Activated CD8-positive, alpha-beta memory T cell treated with anti-CD3 and anti-CD28 coated beads for 36 hours (primary cell): ENCODE measurements around the gene NEDD4. TPM values are rescaled to one million over a fixed set of nuclear protein-coding genes. Genes with fewer than 3 reads are reported as not detected.
"Not testable (repeated sequence)": the region's sequence is repeated elsewhere in the genome, so short reads cannot be mapped to it uniquely, and the experiment has no call there.

Source experiments
- CTCF ChIA-PET: fragments of 350-600 bp; sonication (Branson Sonifier 250); formaldehyde crosslinking; loops from one replicate; lab custom pipeline; 2021; ENCODE audit warnings: antibody characterized with exemption; lab: Charles Lee
- POLR2A ChIA-PET: fragments of 350-600 bp; sonication (Branson Sonifier 250); formaldehyde crosslinking; loops from one replicate; lab custom pipeline; 2021; ENCODE audit warnings: antibody characterized with exemption; lab: Charles Lee
- total RNA-seq, 2 experiments: library from RNA; stranded (reverse); gene quantifications; one replicate each; pipeline ENCODE4 v1.2.3, GENCODE V29; 2021

Gene NEDD4
- total RNA-seq, result 10 to 100 TPM; 14.0 to 14.9 TPM

DNA sequence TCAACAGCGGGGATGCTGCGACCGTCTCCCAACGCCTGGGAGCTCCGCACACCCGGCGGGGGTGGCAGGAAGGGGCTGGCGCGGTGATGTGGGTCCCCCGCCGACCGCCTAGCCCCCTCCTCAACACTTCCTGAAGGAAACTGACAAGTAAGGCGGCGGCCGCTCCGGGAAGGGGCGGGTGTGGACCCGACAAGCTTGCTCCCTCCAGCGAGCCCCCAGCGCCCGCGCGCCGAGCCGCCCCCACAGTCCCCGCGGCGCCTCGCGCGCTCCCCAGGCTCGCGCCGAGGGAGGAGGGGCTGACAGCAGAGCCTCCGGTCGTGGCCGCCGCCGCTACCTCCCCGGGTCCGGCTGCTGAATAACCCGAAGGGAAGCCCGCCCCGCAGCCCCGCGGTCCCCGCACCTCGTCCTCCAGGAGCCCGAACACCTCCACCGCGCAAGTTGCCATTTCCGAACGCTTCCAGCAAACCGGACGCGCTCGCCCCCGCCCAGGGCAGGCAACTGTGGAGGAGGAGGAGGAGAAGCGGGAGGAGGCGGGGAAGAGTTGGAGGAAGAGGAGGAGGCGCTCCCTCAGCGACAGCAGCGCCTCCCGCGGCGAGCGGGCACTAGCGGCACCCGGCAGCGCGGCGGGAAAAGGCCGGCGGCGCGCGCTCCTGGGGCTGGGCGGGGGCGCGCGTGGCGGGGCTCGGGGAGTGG is at the start of gene NEDD4:
NEDD4 (minus strand) TSS at position 502 of the 693 bp plus-strand sequence; CDS start at position 445, 57 bp downstream.
- ChIA-PET POLR2A (no interaction called here), CTCF (interaction anchor here (1.9 kb wide), 1 partner anchor 60 kb away, joined by 5 read pairs; no protein-coding TSS in a partner anchor)

DNA sequence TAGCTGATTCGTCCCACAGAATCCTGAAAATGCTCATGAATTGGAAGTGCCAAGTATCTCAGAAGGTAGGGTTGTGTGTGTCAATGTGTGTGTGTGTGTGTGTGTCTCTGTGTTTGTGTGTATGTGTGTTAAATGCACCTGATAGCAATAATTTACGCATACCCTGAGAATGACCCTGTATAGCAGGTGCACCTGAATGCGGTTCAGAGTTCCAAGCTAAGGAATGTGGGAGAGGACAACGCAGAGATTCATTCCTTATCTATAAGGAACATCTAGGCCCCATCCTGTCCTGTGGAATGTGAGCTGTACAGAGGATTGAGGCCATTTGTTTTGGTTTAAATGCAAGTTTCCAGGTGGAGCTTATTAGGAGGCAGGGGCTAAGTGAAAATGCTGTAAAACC is 49.1 kb upstream of the NEDD4 start:
- CTCF ChIA-PET, result no interaction called here
- POLR2A ChIA-PET, result no interaction called here

- CTCF ChIA-PET, result no interaction called here
- POLR2A ChIA-PET, result no interaction called here
Observed at GRCh38 chr15:56042031-56042430, 48.6 kb upstream of the NEDD4 start.

GRCh38 chr15:56040081-56041035 is 46.9 kb upstream of the NEDD4 start:
- CTCF ChIA-PET, result interaction anchor here (0.6 to 0.8 kb wide), 2 partner anchors 8 to 11 kb away, joined by 4 read pairs; no protein-coding TSS in a partner anchor
- POLR2A ChIA-PET, result no interaction called here

DNA sequence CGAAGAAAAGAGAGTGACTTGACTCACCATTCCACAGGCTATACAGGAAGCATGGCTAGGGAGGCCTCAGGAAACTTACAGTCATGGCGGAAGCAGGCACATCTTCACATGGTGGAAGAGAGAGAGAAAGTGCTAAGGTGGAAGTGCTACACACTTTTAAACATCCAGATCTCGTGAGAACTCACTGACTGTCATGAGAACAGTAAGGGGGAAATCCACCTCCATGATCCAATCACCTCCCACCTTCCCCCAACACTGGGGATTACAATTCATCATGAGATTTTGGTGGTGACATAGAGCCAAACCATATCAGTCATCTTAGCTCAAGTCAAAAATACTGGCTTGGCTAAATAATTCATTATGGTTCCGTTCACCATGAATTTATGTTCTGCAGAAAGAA is 45.3 kb upstream of the NEDD4 start:
- POLR2A ChIA-PET, result no interaction called here
- CTCF ChIA-PET, result interaction anchor here (0.6 kb wide), 1 partner anchor 207 kb away, joined by 3 read pairs; no protein-coding TSS in a partner anchor

DNA sequence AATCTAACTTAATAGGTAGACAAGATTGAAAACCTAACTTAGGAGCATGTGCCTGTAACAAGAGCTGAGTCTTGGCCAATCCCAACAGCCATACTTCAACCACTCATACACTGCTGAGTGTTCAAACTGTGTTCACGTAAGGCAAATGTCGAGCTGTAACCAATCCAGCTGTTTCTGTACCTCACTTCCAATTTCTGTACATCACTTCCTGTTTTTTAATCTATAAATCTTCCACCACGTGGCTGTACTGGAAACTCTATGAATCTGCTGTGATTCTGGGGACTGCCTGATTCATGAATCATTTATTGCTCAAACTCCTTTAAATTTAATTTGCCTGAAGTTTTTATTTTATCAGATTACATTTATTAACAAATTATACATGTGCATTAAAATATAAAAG is 44.6 kb upstream of the NEDD4 start:
- POLR2A ChIA-PET, result no interaction called here
- CTCF ChIA-PET, result no interaction called here

DNA sequence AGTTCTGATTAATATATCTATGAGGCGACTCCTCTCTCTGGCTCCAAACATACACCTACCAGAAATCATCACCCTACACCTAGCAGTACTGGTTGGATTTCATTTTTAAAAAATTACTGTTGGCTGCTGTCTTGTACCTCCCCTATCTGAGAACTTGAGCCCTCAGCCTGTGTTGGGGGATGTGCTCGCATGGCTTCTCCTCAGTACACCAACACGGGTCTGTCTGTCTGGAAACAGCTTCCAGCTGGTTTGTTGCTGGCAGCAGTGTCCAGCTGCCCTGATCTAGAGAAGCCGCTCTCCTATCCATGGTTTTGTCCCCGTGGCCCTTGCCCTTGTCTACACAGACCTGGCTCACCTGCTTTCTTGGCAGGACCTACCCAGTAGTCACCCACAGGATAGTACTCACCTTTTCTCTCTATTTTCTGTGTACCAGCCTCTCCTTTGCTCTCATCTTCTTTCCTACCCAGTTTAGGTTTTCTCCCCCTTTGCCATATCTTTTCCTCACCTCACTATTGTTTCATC is 43.2 kb upstream of the NEDD4 start:
- ChIA-PET CTCF (no interaction called here), POLR2A (no interaction called here)

DNA sequence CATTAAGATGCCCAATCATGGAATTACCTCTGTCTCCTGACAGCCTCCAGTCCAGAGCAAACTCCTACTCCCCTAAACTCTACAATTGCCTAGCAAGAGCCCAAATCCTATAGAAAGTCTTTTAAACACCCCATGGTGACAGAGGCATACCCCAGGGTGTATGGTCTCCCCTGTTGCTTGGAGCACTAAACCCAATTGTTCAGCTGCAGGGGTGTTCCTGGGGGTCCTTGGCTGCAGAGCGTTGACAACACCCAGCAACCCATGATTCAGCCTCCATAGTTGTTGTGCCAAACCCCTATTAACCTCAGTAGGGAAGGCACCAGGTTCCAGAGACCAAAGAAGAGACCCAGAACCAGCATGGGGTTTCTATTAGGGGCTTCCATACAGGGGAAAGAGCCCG is 41.8 kb upstream of the NEDD4 start:
- CTCF ChIA-PET, result no interaction called here
- POLR2A ChIA-PET, result no interaction called here

GRCh38 chr15:56034514-56034913 is 41.1 kb upstream of the NEDD4 start:
- CTCF ChIA-PET, result no interaction called here

DNA sequence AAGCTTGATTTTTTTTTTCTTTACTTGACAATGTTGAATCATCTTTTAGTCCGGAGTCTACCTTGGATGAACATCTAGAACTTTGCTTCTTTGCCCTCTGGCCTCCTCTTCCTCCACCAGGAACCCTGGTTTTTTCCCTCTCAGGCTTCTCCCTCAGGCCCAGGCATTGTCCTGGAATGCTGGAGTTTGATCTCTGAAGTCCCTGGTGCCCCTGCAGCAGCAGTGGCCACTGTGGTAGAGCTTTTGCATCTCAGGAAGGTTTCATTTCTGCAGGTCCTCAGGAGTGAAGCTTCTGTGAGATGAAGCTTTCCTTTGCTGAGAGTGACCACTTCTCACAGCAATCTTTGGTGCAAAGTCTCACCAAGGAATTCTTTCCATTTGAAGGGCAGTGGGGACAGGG is 39.0 kb upstream of the NEDD4 start:
- CTCF ChIA-PET, result no interaction called here
- POLR2A ChIA-PET, result no interaction called here

More at GRCh38 chr15:56034514-56034913, 41.1 kb upstream of the NEDD4 start:
- POLR2A ChIA-PET, result no interaction called here

DNA sequence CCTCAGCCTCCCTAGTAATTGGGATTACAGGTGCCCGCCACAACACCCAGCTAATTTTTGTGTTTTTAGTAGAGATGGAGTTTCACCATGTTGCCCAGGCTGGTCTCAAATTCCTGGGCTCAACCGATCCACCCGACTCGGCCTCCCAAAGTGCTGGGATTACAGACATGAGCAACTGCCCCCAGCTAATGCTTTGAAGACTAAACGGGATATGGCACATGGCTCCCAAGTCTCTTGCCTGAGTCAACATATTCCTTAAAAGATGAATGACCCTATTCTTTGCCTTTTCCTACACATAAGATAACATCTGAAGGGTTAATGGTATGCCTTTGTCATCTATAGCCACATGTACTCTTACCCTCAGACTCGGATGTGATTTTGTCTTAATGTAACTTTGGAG is 38.4 kb upstream of the NEDD4 start:
- POLR2A ChIA-PET, result no interaction called here
- CTCF ChIA-PET, result no interaction called here

GRCh38 chr15:56031402-56031801 is 38.0 kb upstream of the NEDD4 start:
- CTCF ChIA-PET, result no interaction called here
- POLR2A ChIA-PET, result no interaction called here

DNA sequence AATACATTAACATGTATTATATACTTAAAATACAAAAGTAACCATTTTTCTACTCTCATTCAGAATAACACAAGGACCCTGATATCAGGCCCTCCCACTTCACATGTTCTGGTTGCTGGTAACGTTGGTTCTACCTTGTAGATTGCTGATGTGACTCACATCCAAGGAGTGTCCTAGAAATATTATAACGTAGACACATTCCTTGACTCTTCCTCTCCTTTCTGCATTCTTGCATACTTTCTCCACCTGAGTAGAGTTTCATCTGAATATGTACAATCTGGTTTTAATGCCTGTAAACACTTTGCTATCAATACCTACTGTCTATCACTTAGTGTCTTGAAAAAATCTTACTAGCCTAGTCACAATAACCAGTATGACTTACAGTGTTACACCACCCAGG is 35.0 kb upstream of the NEDD4 start:
- CTCF ChIA-PET, result no interaction called here

DNA sequence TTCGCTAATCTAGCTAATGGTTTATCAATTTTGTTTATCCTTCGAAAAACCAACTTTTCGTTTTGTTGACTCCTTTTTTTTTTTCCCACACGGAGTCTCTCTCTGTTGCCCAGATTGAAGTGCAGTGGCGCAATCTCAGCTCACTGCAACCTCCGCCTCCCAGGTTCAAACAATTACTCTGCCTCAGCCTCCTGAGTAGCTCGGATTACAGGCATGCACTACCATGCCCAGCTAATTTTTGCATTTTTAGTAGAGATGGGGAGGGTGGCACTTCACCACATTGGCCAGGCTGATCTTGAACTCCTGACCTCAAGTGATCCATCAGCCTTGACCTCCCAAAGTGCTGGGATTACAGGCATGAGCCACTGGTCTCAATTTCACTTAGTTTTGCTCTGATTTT is 29.7 kb upstream of the NEDD4 start:
- POLR2A ChIA-PET, CTCF ChIA-PET: not testable (repeated sequence)

More for the DNA sequence above, 35.0 kb upstream of the NEDD4 start:
- POLR2A ChIA-PET, result no interaction called here

GRCh38 chr15:56019819-56020486 is 26.5 kb upstream of the NEDD4 start:
- ChIA-PET POLR2A (no interaction called here), CTCF (no interaction called here)

GRCh38 chr15:56019060-56019793 is 25.8 kb upstream of the NEDD4 start:
- ChIA-PET POLR2A (no interaction called here), CTCF (no interaction called here)

DNA sequence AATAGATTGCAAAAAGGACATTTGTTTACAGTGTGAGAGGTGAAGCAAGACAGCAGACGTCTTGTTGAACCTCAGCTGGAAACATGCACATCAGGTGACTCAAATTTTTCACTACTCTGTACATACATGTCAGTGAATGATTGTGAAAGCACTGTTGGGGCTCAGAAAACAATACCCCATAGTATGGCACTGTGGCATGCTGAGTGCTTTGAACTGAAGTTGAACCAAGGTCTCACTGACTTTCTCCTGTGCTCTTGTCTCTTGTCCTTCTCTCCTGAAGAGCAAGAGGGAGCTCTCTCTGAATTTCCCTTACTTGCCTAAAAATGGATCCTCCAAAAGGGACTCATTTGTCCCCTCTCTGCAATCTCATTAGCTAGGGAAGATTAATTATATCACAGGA is 24.5 kb upstream of the NEDD4 start:
- ChIA-PET POLR2A (no interaction called here), CTCF (interaction anchor here (0.9 kb wide), 1 partner anchor 13 kb away, joined by 4 read pairs; no protein-coding TSS in a partner anchor)

DNA sequence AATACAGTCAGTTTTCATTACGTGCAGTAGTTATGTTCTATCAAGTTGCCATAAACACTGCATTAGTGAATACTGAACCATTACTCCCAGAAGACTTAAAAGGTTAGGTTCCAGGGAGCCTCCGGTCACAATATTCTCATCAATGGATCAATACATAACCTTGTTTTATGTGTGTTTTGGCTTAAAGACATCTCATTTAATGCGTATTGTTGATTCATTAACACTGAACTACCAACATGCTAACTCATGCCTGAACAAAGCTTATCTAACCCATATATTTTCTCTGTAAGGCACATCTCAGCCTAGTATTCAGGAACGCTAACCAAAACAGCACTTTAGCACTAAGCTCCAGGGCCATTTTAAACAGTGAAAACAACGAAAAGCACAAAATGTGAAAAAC is 24.1 kb upstream of the NEDD4 start:
- CTCF ChIA-PET, result interaction anchor here (0.9 kb wide), 1 partner anchor 13 kb away, joined by 4 read pairs; no protein-coding TSS in a partner anchor
- POLR2A ChIA-PET, result no interaction called here

DNA sequence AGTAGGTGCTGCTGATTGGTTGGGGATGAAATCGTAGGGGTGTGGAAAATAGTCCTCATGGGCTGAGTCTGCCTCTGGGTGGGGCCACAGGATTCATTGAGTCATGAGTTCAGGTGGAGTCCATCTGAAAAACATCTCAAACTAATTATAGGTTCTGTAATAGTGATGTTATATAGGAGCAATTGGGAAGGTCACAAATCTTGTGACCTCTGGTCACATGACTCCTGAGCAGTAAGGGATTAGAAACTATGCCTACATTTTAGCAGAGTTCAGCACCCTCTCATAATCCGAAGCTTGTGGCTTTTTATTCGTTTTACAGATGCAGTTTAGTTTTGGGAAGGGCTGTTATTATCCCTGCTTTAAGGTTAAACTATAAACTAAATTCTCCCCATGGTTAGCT is 22.9 kb upstream of the NEDD4 start:
- POLR2A ChIA-PET, result no interaction called here
- CTCF ChIA-PET, result no interaction called here
